BLaER1 treated with 17β-estradiol and CSF1 and Interleukin-3, amounts not matched to agents 10 nM and 100 nM (cell line): ENCODE measurements around the gene KIF21A.

ENCODE experiments used
- H3K27ac ChIP-seq, 11 experiments: shearing (Covaris generic); formaldehyde crosslinking; 2 replicates each; pipeline ENCODE4 v1.8.1; 2022
- H3K27me3 ChIP-seq, 11 experiments: shearing (Covaris generic); formaldehyde crosslinking; 2 replicates each; pipeline ENCODE4 v1.8.1; 2022
- H3K36me3 ChIP-seq, 11 experiments: shearing (Covaris generic); formaldehyde crosslinking; 2 replicates each; pipeline ENCODE4 v1.8.1; 2022
- H3K4me1 ChIP-seq, 10 experiments: shearing (Covaris generic); formaldehyde crosslinking; 2 replicates each; pipeline ENCODE4 v1.8.1; 2022
- H3K4me2 ChIP-seq, 11 experiments: shearing (Covaris generic); formaldehyde crosslinking; 2 replicates each; pipeline ENCODE4 v1.8.1; 2022
- H3K4me3 ChIP-seq, 10 experiments: shearing (Covaris generic); formaldehyde crosslinking; 2 replicates each; pipeline ENCODE4 v1.8.1; 2022
- H3K9ac ChIP-seq, 11 experiments: shearing (Covaris generic); formaldehyde crosslinking; 2 replicates each; pipeline ENCODE4 v1.8.1; 2022
- H3K9me3 ChIP-seq, 11 experiments: shearing (Covaris generic); formaldehyde crosslinking; replicated peaks in 1 of 11; 2 replicates each; pipeline ENCODE4 v1.8.1; 2022
- H4K20me1 ChIP-seq, 11 experiments: shearing (Covaris generic); formaldehyde crosslinking; 2 replicates each; pipeline ENCODE4 v1.8.1; 2022
- Cebpa-rat ChIP-seq, 11 experiments: shearing (Covaris generic); IDR thresholded peaks; 2 replicates each; pipeline ENCODE4 v1.8.1; 2022

KIF21A gene

DNA sequence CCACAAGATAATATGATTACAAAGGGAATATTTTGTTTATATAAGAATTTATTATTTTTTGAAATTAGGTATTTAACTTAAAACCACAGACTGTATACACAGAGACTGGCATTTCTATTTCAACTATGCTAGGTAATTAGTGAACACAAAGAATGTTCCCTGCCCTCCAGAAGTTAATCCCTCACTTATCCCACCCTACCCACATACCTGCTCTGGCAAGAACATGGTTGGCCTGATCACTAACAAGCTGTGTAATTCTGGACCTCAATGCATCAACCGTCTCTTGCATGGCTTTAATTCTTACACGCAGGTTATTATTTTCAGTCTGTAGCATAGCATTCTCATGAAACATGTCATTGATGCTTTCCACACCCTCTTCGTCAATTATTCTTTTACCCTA lies 85.9 kb downstream of the KIF21A start:
- H3K4me2 ChIP-seq = no peak overlapping the region
- TF ChIP-seq Cebpa-rat (IDR thresholded peaks at IDR 0.05) = no peak
- H3K4me1 ChIP-seq = no peaks in the 10 kb centered on the region
- H3K9me3 ChIP-seq = no peaks in the 10 kb centered on the region
- H3K36me3 ChIP-seq = no peaks in the 10 kb centered on the region
- no peaks in the 10 kb centered on the region for H3K27me3 ChIP-seq
- H3K4me3 ChIP-seq = no peak overlapping the region
- no peaks in the 10 kb centered on the region for H4K20me1 ChIP-seq
- H3K27ac ChIP-seq = no peak overlapping the region
- no peak overlapping the region for H3K9ac ChIP-seq

DNA sequence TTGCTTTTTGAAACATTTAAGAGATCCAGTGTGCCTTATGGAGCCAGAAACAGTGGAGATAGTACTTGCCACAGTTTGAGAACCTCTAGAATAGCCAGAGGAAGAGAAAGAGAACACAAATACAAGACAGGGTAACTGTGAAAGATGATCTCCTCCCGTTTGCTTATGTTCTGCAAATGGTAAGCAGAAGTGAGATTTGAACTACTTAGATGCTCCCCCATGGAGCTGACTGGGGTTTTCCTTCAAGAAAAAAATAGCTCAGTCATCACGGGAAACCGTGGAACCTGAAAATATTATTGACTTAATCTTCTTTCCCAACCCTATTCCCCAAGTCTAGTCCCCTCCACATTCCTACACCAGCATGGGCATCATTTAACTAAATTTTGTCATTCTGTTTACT lies 87.1 kb downstream of the KIF21A start:
- no peaks in the 10 kb centered on the region for H3K36me3 ChIP-seq
- no peak for TF ChIP-seq Cebpa-rat (IDR thresholded peaks at IDR 0.05)
- H3K9me3 ChIP-seq = no peaks in the 10 kb centered on the region
- no peak overlapping the region for H3K4me2 ChIP-seq
- H3K27me3 ChIP-seq = no peaks in the 10 kb centered on the region
- no peaks in the 10 kb centered on the region for H3K4me1 ChIP-seq
- H3K27ac ChIP-seq = no peak overlapping the region
- no peak overlapping the region for H3K4me3 ChIP-seq
- no peak overlapping the region for H3K9ac ChIP-seq
- no peaks in the 10 kb centered on the region for H4K20me1 ChIP-seq

DNA sequence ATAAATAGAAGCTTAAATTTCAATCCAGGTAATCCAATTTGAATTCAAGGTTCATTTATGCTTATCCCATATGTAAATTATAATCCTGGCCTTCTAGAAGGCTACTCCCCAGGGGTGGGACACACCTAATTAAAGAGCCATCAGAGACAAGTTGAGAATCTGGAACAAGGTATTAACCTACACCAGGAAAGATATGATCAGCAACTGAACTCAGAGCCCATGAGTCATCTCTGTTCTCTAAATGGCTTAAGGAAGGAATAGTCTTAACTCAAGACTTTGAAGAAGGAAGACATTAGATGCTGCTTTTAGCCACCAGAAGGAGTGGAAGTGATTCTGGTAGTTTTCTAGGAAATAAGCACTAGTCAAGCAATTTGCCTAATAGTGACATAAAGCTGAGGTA lies 88.0 kb downstream of the KIF21A start:
- no peaks in the 10 kb centered on the region for H3K36me3 ChIP-seq
- no peaks in the 10 kb centered on the region for H3K9me3 ChIP-seq
- no peak overlapping the region for H3K9ac ChIP-seq
- no peaks in the 10 kb centered on the region for H3K4me1 ChIP-seq
- no peak for TF ChIP-seq Cebpa-rat (IDR thresholded peaks at IDR 0.05)
- H3K27ac ChIP-seq = no peak overlapping the region
- no peaks in the 10 kb centered on the region for H3K27me3 ChIP-seq
- no peak overlapping the region for H3K4me3 ChIP-seq
- no peaks in the 10 kb centered on the region for H4K20me1 ChIP-seq
- H3K4me2 ChIP-seq = no peak overlapping the region

DNA sequence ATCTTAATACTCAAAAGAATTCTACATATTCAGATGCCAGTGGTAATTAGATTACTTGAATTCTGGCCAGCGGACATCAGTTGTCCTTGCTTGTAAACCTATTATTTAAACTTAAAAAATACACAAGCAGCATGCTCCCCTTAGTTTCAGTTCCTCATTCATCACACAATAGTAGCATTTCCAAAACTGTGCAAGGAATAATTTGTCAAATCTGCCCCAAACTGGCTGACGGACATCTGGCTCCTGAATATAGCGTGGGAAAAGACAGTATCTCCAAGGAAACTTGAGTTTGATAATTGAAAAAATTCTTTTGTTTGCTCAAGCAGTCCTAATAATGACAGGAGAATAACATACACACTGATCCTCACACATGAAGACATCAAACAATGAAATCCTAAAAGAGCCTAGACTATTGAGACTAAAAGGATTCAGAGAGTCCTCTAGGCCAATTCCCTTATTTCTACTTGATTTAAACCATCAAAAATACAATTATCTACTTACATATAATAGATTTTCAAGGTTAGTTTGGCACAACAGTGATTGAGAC lies 90.4 kb downstream of the KIF21A start:
- no peaks in the 10 kb centered on the region for H4K20me1 ChIP-seq
- H3K9me3 ChIP-seq = no peaks in the 10 kb centered on the region
- no peaks in the 10 kb centered on the region for H3K36me3 ChIP-seq
- no peak overlapping the region for H3K27ac ChIP-seq
- no peaks in the 10 kb centered on the region for H3K4me1 ChIP-seq
- H3K9ac ChIP-seq = no peak overlapping the region
- no peak overlapping the region for H3K4me3 ChIP-seq
- no peaks in the 10 kb centered on the region for H3K27me3 ChIP-seq
- H3K4me2 ChIP-seq = no peak overlapping the region
- no peak for TF ChIP-seq Cebpa-rat (IDR thresholded peaks at IDR 0.05)

DNA sequence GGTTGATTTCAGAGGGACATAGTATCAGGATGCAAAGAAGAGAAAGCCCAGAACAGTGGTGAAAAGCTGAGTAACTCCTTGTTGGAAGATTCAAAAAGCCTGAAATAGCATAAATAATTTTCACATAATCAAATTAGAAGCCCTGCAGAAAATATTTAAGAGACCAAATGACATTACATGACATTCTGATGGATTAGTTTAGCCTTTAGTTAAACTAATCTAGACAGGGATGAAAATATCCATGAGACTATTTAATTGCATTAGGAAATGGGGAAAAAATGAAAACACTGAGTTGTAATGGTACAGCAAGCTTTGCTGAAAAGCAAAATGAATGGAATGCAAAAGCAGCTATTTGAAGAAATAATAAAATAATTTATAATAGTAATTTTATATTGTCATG lies 91.8 kb downstream of the KIF21A start:
- H3K27me3 ChIP-seq = no peaks in the 10 kb centered on the region
- no peak for TF ChIP-seq Cebpa-rat (IDR thresholded peaks at IDR 0.05)
- H3K4me1 ChIP-seq = no peaks in the 10 kb centered on the region

DNA sequence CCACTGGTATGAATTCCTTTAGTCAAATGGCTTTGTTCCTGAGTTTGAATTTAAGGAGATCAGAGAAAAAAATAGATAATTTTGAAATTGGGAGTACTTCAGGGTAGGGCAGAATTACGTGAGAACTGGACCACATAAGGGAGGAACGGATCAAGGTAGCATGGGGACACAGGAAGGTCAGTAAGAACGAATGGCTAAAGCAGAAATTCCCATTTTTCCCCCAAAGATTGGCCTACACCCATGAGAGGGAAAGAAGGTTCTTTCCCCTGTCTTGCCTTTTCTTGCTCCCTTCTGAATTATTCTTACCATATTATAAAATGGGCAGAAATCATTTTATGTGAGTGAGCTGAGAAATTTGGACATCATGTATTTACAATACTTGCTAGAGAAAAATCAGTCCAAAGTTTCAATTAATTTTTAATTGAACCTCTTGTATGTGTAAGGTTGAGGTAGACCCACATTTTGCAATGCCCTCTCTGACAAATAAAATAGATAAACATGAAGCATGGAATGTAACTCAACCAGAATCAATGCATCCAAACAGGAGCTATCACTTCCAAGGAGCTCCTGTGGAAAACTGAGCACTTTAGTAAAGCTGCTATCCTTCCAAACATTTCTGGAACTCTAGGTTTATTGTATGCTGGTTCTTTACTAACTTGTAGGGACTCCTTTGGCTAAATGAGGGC lies 93.8 kb downstream of the KIF21A start:
- Histone ChIP-seq H3K9ac (no peak overlapping the region), H3K9me3 (no peaks in the 10 kb centered on the region), H3K4me3 (no peak overlapping the region), H3K27me3 (no peaks in the 10 kb centered on the region), H3K27ac (no peak overlapping the region), H3K4me1 (no peaks in the 10 kb centered on the region), H3K4me2 (no peak overlapping the region), H4K20me1 (no peaks in the 10 kb centered on the region), H3K36me3 (no peaks in the 10 kb centered on the region)
- no peak for TF ChIP-seq Cebpa-rat (IDR thresholded peaks at IDR 0.05)

More for the DNA sequence above, 91.8 kb downstream of the KIF21A start:
- Histone ChIP-seq H3K9ac (no peak overlapping the region), H4K20me1 (no peaks in the 10 kb centered on the region), H3K36me3 (no peaks in the 10 kb centered on the region), H3K4me3 (no peak overlapping the region), H3K27ac (no peak overlapping the region), H3K9me3 (no peaks in the 10 kb centered on the region), H3K4me2 (no peak overlapping the region)

DNA sequence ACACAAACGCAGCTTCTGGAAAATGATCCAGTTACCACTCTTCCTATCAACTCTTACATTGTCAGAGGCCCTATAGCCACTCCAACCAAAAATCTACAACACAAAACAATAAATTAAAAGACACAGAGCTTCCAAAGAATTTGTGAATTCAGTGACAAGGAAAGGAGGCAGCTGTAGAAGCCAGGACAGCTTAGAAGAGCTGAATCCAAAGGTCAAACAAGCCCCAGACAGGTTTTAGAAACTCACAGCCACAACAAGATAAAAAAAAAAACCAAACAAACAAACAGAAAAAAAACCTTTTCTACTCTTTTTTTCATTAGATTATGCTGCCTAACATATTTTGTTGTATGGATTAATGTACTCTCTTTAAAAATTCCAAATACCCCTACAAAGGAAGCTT lies 94.4 kb downstream of the KIF21A start:
- Histone ChIP-seq H3K27ac (no peak overlapping the region), H3K4me3 (no peak overlapping the region), H3K9me3 (no peaks in the 10 kb centered on the region), H3K4me2 (no peak overlapping the region), H3K4me1 (no peaks in the 10 kb centered on the region), H3K9ac (no peak overlapping the region), H4K20me1 (no peaks in the 10 kb centered on the region), H3K36me3 (no peaks in the 10 kb centered on the region), H3K27me3 (no peaks in the 10 kb centered on the region)
- no peak for TF ChIP-seq Cebpa-rat (IDR thresholded peaks at IDR 0.05)

DNA sequence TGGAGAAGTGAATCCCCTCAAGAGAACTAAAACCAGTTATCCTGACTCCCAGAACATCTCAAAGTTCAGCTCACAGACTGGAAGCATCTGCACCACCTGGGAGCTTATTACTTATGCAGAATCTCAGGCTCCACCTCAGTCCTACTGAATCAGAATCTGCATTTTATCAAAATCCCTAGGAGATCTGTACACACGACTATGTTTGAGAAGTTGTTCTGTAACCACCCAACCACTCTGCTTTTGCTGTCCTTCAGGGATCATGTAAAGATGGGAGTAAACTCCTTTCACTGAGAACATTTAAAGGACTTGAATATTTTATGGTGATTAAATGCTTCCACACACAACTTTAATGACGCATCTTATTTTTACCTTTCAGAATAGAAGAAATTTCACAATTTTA lies 98.0 kb downstream of the KIF21A start:
- Histone ChIP-seq H4K20me1 (no peaks in the 10 kb centered on the region), H3K4me2 (no peak overlapping the region), H3K9ac (no peak overlapping the region), H3K36me3 (no peaks in the 10 kb centered on the region), H3K9me3 (no peaks in the 10 kb centered on the region), H3K27me3 (no peaks in the 10 kb centered on the region), H3K4me3 (no peak overlapping the region), H3K4me1 (no peaks in the 10 kb centered on the region), H3K27ac (no peak overlapping the region)
- no peak for TF ChIP-seq Cebpa-rat (IDR thresholded peaks at IDR 0.05)

DNA sequence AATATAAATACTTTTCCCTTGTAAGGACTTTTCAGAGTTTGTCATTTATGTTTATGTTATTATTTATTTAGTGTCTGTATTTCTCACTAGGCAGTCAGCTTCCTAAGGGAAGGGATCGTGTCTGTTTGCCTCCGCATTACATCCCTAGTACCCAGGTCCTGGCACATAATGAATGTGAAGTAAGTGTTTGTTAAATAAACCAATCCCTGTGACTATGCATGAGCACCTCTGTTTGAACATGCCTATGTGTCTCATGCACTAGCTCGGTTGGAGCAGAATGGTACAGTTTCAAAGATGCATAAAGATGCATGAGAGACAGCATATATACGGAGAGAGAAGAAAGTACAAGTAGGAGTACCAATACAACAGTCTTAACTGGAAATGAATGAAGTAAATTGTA lies 99.3 kb downstream of the KIF21A start:
- Histone ChIP-seq H4K20me1 (no peaks in the 10 kb centered on the region), H3K27me3 (no peaks in the 10 kb centered on the region), H3K4me3 (no peak overlapping the region), H3K4me1 (no peaks in the 10 kb centered on the region), H3K9me3 (no peaks in the 10 kb centered on the region), H3K36me3 (no peaks in the 10 kb centered on the region), H3K27ac (no peak overlapping the region), H3K9ac (no peak overlapping the region), H3K4me2 (no peak overlapping the region)
- no peak for TF ChIP-seq Cebpa-rat (IDR thresholded peaks at IDR 0.05)

DNA sequence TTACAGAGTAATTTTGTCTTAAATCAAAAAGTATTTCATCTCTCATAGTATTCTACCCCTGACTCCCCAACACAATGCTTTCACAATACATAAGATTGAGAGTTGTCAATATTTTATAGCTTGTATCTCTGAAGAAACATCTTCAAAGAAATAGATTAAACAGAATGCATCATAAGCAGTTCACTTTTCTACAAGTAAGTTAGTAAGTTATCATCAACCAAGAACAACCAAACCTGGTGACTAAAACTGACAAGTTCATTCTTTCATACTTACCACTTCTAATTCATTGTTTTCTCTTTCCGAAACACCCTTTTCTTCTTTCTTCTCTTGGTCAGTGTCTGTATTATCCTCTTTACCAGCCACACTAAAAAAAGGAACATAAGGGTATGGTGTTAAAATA lies 101.2 kb downstream of the KIF21A start:
- no peak overlapping the region for H3K9ac ChIP-seq
- H3K4me2 ChIP-seq = no peak overlapping the region
- H3K4me3 ChIP-seq = no peak overlapping the region
- H3K36me3 ChIP-seq = no peaks in the 10 kb centered on the region
- no peaks in the 10 kb centered on the region for H3K9me3 ChIP-seq
- no peak overlapping the region for H3K27ac ChIP-seq
- no peak for TF ChIP-seq Cebpa-rat (IDR thresholded peaks at IDR 0.05)
- no peaks in the 10 kb centered on the region for H3K4me1 ChIP-seq
- H3K27me3 ChIP-seq = no peaks in the 10 kb centered on the region
- H4K20me1 ChIP-seq = no peaks in the 10 kb centered on the region
